ENCODE data around the gene CDKL1. TPM values are rescaled to one million over a fixed set of nuclear protein-coding genes. Genes with fewer than 3 reads are reported as not detected.

CDKL1 gene
- polyA plus RNA-seq, 2 of the 4 experiments (the other 2 are of a cell fraction), result 10.2 to 11.0 TPM

DNA sequence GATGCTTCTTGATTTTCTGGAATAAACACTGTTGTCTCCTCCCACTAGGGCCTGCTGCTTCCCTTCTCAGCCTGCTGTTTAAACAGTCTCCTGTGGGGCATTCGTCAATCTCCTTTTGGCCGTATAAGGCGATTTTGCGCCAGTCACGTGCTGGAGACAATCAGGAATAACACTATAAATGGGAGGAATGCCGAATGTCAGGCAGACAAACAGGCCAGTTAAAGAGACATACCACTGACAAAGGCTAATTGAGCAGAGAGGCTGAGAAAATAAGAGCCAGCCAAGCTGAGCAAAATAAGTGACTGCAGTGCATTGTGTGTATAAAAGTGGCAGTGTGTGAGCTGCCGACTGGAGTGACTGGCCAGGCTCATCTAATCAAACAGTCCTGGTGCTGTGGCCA is 61.3 kb downstream of the CDKL1 start:
- H3K9me3 ChIP-seq, result no peaks in the 10 kb centered on the region
- no peaks in the 10 kb centered on the region for H3K4me1 ChIP-seq
- ATAC-seq, result peak; percentile 38 to 74; a peak in 4 of 6 replicates
- H3K27ac ChIP-seq, result no peak overlapping the region
- FAIRE-seq, result no peak
- ChIA-PET POLR2A (interaction anchor here (0.6 kb wide), 1 partner anchor 517 kb away, joined by 3 read pairs; no protein-coding TSS in a partner anchor), CTCF (interaction anchor here (0.9 to 1.8 kb wide), 3 partner anchors 14 to 197 kb away, joined by 3 to 6 read pairs (median 3); no protein-coding TSS in a partner anchor)
- 66% methylated on average over 7 of the region's 7 CpGs for WGBS (ENCODE audit: missing lambda C conversion rate)
- TF ChIP-seq NFE2L2 (conservative IDR thresholded peaks at IDR 0.05; ENCODE audit: low read length) (no peak), RARB (CRISPR knock-in tag; IDR thresholded peaks at IDR 0.05) (no peak), SREBF2 (IDR thresholded peaks at IDR 0.05) (no peak)
- TF ChIP-seq, protein P1, sequence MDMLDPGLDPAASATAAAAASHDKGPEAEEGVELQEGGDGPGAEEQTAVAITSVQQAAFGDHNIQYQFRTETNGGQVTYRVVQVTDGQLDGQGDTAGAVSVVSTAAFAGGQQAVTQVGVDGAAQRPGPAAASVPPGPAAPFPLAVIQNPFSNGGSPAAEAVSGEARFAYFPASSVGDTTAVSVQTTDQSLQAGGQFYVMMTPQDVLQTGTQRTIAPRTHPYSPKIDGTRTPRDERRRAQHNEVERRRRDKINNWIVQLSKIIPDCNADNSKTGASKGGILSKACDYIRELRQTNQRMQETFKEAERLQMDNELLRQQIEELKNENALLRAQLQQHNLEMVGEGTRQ (IDR thresholded peaks at IDR 0.05), result peak; percentile 50
- TF ChIP-seq, protein P2, sequence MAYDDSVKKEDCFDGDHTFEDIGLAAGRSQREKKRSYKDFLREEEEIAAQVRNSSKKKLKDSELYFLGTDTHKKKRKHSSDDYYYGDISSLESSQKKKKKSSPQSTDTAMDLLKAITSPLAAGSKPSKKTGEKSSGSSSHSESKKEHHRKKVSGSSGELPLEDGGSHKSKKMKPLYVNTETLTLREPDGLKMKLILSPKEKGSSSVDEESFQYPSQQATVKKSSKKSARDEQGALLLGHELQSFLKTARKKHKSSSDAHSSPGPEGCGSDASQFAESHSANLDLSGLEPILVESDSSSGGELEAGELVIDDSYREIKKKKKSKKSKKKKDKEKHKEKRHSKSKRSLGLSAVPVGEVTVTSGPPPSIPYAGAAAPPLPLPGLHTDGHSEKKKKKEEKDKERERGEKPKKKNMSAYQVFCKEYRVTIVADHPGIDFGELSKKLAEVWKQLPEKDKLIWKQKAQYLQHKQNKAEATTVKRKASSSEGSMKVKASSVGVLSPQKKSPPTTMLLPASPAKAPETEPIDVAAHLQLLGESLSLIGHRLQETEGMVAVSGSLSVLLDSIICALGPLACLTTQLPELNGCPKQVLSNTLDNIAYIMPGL (CRISPR knock-in tag; IDR thresholded peaks at IDR 0.05; ENCODE audit: borderline replicate concordance), result no peak
- peak in 1 of 2 experiments; percentile 54 for DNase-seq (ENCODE audit: low read depth in 1 of 2, low spot score in 1 of 2)
- no peak overlapping the region for H3K4me2 ChIP-seq
- no peak overlapping the region for H3K4me3 ChIP-seq

DNA sequence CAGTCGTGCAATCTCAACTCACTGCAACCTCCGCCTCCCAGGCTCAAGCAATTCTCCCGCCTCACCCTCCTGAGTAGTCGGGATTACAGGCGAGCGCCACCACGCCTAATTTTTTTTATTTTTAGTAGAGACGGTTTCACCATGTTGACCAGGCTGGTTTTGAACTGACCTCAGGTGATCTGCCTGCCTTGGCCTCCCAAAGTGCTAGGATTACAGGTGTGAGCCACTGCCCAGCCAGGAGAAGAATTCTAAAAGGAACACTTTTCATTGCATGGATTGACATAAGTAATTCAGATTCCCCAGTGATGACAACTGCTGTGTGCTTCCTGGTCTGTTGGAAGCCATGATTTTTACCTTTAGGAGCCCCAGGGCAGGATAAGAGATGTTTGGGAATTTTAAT is 62.5 kb downstream of the CDKL1 start:
- ATAC-seq, result no peak
- no peak overlapping the region for H3K27ac ChIP-seq
- TF ChIP-seq TFCP2L1 (CRISPR knock-in tag; IDR thresholded peaks at IDR 0.05), result no peak
- no peak for TF ChIP-seq JUNB (IDR thresholded peaks at IDR 0.05)
- no peak for TF ChIP-seq RNF2 (IDR thresholded peaks at IDR 0.05; ENCODE audit: borderline replicate concordance, low read depth)
- TF ChIP-seq RFX5 (IDR thresholded peaks at IDR 0.05), result no peak
- no peak for TF ChIP-seq HOXB5 (CRISPR knock-in tag; IDR thresholded peaks at IDR 0.05)
- TF ChIP-seq, protein P1 (IDR thresholded peaks at IDR 0.05), result no peak
- no peak for TF ChIP-seq BHLHE40 (IDR thresholded peaks at IDR 0.05; ENCODE audit: low read depth, low read length)
- no peak for TF ChIP-seq JUN (IDR thresholded peaks at IDR 0.05)
- DNase-seq (ENCODE audit: low read depth in 1 of 2, low spot score in 1 of 2), result no peak
- no peak overlapping the region for H3K4me2 ChIP-seq
- no peaks in the 10 kb centered on the region for H3K4me1 ChIP-seq
- H3K4me3 ChIP-seq, result no peak overlapping the region
- FAIRE-seq, result no peak
- ChIA-PET CTCF (interaction anchor here (0.9 kb wide), 1 partner anchor 11 kb away, joined by 3 read pairs; no protein-coding TSS in a partner anchor), POLR2A (no interaction called here)
- 91% methylated on average over 8 of the region's 8 CpGs for WGBS (ENCODE audit: missing lambda C conversion rate)
- H3K9me3 ChIP-seq, result no peaks in the 10 kb centered on the region

DNA sequence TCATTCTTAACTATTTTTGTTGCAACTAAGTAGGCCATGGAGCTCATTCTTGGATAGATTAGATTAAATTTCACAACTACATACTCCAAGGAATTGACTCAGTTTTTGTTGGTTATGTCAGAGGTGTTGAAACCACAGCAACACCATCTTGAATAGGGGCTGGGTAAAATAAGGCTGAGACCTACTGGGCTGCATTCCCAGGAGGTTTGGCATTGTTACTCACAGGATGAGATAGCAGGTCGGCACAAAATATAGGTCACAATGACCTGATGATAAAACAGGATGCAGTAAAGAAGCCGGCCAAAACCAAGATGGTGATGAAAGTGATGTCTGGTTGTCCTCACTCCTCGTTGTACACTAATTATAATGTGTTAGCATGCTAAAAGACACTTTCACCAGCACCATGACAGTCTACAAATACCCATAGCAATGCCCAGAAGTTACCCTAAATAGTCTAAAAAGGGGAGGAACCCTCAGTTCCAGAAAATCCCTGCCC is 63.6 kb downstream of the CDKL1 start:
- Histone ChIP-seq H3K27ac (no peak overlapping the region), H3K4me2 (no peak overlapping the region), H3K4me3 (no peak overlapping the region), H3K4me1 (no peaks in the 10 kb centered on the region), H3K9me3 (no peaks in the 10 kb centered on the region)
- no peak for TF ChIP-seq RFX5 (IDR thresholded peaks at IDR 0.05)
- TF ChIP-seq ESRRA (IDR thresholded peaks at IDR 0.05; ENCODE audit: borderline replicate concordance, low read length), result no peak
- TF ChIP-seq, protein P3, sequence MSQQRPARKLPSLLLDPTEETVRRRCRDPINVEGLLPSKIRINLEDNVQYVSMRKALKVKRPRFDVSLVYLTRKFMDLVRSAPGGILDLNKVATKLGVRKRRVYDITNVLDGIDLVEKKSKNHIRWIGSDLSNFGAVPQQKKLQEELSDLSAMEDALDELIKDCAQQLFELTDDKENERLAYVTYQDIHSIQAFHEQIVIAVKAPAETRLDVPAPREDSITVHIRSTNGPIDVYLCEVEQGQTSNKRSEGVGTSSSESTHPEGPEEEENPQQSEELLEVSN (IDR thresholded peaks at IDR 0.05; ENCODE audit: borderline replicate concordance, low read depth), result no peak
- TF ChIP-seq FOXS1 (CRISPR knock-in tag; IDR thresholded peaks at IDR 0.05), result no peak
- TF ChIP-seq HDAC2 (IDR thresholded peaks at IDR 0.05), result no peak
- TF ChIP-seq, protein P4, sequence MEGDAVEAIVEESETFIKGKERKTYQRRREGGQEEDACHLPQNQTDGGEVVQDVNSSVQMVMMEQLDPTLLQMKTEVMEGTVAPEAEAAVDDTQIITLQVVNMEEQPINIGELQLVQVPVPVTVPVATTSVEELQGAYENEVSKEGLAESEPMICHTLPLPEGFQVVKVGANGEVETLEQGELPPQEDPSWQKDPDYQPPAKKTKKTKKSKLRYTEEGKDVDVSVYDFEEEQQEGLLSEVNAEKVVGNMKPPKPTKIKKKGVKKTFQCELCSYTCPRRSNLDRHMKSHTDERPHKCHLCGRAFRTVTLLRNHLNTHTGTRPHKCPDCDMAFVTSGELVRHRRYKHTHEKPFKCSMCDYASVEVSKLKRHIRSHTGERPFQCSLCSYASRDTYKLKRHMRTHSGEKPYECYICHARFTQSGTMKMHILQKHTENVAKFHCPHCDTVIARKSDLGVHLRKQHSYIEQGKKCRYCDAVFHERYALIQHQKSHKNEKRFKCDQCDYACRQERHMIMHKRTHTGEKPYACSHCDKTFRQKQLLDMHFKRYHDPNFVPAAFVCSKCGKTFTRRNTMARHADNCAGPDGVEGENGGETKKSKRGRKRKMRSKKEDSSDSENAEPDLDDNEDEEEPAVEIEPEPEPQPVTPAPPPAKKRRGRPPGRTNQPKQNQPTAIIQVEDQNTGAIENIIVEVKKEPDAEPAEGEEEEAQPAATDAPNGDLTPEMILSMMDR (IDR thresholded peaks at IDR 0.05), result no peak
- no peak for TF ChIP-seq EHMT2 (IDR thresholded peaks at IDR 0.05; ENCODE audit: low read depth)
- TF ChIP-seq ZSCAN20 (CRISPR knock-in tag; IDR thresholded peaks at IDR 0.05), result no peak
- TF ChIP-seq, protein P5, sequence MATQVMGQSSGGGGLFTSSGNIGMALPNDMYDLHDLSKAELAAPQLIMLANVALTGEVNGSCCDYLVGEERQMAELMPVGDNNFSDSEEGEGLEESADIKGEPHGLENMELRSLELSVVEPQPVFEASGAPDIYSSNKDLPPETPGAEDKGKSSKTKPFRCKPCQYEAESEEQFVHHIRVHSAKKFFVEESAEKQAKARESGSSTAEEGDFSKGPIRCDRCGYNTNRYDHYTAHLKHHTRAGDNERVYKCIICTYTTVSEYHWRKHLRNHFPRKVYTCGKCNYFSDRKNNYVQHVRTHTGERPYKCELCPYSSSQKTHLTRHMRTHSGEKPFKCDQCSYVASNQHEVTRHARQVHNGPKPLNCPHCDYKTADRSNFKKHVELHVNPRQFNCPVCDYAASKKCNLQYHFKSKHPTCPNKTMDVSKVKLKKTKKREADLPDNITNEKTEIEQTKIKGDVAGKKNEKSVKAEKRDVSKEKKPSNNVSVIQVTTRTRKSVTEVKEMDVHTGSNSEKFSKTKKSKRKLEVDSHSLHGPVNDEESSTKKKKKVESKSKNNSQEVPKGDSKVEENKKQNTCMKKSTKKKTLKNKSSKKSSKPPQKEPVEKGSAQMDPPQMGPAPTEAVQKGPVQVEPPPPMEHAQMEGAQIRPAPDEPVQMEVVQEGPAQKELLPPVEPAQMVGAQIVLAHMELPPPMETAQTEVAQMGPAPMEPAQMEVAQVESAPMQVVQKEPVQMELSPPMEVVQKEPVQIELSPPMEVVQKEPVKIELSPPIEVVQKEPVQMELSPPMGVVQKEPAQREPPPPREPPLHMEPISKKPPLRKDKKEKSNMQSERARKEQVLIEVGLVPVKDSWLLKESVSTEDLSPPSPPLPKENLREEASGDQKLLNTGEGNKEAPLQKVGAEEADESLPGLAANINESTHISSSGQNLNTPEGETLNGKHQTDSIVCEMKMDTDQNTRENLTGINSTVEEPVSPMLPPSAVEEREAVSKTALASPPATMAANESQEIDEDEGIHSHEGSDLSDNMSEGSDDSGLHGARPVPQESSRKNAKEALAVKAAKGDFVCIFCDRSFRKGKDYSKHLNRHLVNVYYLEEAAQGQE (IDR thresholded peaks at IDR 0.05), result no peak
- no peak for TF ChIP-seq POLR2A (IDR thresholded peaks at IDR 0.05; ENCODE audit: low read length)
- TF ChIP-seq, protein P6, sequence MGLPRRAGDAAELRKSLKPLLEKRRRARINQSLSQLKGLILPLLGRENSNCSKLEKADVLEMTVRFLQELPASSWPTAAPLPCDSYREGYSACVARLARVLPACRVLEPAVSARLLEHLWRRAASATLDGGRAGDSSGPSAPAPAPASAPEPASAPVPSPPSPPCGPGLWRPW (IDR thresholded peaks at IDR 0.05), result no peak
- TF ChIP-seq JUN (IDR thresholded peaks at IDR 0.05), result no peak
- no peak for TF ChIP-seq ZFP36 (IDR thresholded peaks at IDR 0.05; ENCODE audit: borderline replicate concordance, partially characterized antibody)
- CTCF ChIA-PET, result interaction anchor here (0.6 to 0.7 kb wide), 2 partner anchors 9 to 1252 kb away, joined by 4 to 6 read pairs; no protein-coding TSS in a partner anchor
- DNase-seq (ENCODE audit: low read depth in 1 of 2, low spot score in 1 of 2) (no peak), FAIRE-seq (no peak), ATAC-seq (no peak)
- POLR2A ChIA-PET, result no interaction called here
- WGBS (ENCODE audit: missing lambda C conversion rate), result 68% methylated on average over 3 of the region's 3 CpGs
